ENCODE data around the gene MAP1S.

GRCh38 chr19:17754634-17755442 is 35.6 kb downstream of the MAP1S start:
- TF ChIP-seq CTCF (IDR thresholded peaks at IDR 0.05): no peak
- no peak for TF ChIP-seq POLR2A (IDR thresholded peaks at IDR 0.05)

Data from thyroid gland (tissue), 4 donors.